Naive thymus-derived CD4-positive, alpha-beta T cell (primary cell): ENCODE measurements around the gene ASTL. TPM values are rescaled to one million over a fixed set of nuclear protein-coding genes. Genes with fewer than 3 reads are reported as not detected.

Experiments used
- ATAC-seq: fragments of 150-1000 bp; cut with Tn5 transposase; 2 replicates; pipeline ENCODE4 v1.10.0; 2021; ENCODE audit warnings: mild to moderate bottlenecking, moderate library complexity
- CTCF ChIA-PET: fragments of 350-600 bp; sonication (Branson Sonifier 250); formaldehyde crosslinking; loops from one replicate; lab custom pipeline; 2021; ENCODE audit warnings: antibody characterized with exemption; lab: Charles Lee
- POLR2A ChIA-PET: fragments of 350-600 bp; sonication (Branson Sonifier 250); formaldehyde crosslinking; loops from one replicate; lab custom pipeline; 2021; ENCODE audit warnings: antibody characterized with exemption, inconsistent platforms; lab: Charles Lee
- DNase-seq, 9 donors: peaks; one replicate each; pipeline versions ENCODE4 v3.0.0 to v3.0.0-alpha.2; 2020 to 2022; ENCODE audit warnings: mixed read lengths in 1 of 9
- H3K27ac ChIP-seq: one replicate; pipeline ENCODE4 v1.7.0; 2013; ENCODE audit warnings: mild to moderate bottlenecking, low read depth, low read length, moderate library complexity
- H3K27me3 ChIP-seq, 2 donors: one replicate each; pipeline ENCODE4 v1.7.0; 2013; ENCODE audit warnings: low read length in 2 of 2, mild to moderate bottlenecking in 2 of 2, moderate library complexity in 2 of 2; ENCODE audit not compliant: control insufficient read depth in 2 of 2, insufficient read depth in 2 of 2
- H3K36me3 ChIP-seq, 3 experiments: 1 replicate in 2 of 3; 2 replicates in 1 of 3; pipeline ENCODE4 v1.7.0; 2013; ENCODE audit warnings: low read length in 3 of 3, mild to moderate bottlenecking in 3 of 3, moderate library complexity in 1 of 3; ENCODE audit not compliant: insufficient read depth in 3 of 3, control insufficient read depth in 2 of 3
- H3K4me1 ChIP-seq, 2 donors: one replicate each; pipeline ENCODE4 v1.7.0; 2013; ENCODE audit warnings: low read length in 2 of 2, mild to moderate bottlenecking in 2 of 2, moderate library complexity in 1 of 2; ENCODE audit not compliant: control insufficient read depth in 2 of 2, insufficient read depth in 2 of 2
- H3K4me3 ChIP-seq: 2 replicates; pipeline ENCODE4 v1.7.0; 2013; ENCODE audit warnings: mild to moderate bottlenecking, low read length
- H3K9me3 ChIP-seq, 3 experiments: 1 replicate in 2 of 3; 2 replicates in 1 of 3; pipeline ENCODE4 v1.7.0; 2013; ENCODE audit warnings: low read length in 3 of 3; ENCODE audit not compliant: control insufficient read depth in 2 of 3
- H3K27ac Mint-ChIP-seq, 9 donors: one replicate each; pipeline ENCODE4 v1.8.0; 2020 to 2022; ENCODE audit warnings: mixed read lengths in 9 of 9, mild to moderate bottlenecking in 8 of 9, moderate library complexity in 5 of 9, inconsistent platforms in 2 of 9
- H3K27me3 Mint-ChIP-seq, 5 donors: one replicate each; pipeline ENCODE4 v1.8.0; 2021 to 2022; ENCODE audit warnings: mixed read lengths in 5 of 5, mild to moderate bottlenecking in 1 of 5
- H3K36me3 Mint-ChIP-seq, 5 donors: one replicate each; pipeline ENCODE4 v1.8.0; 2020 to 2022; ENCODE audit warnings: mixed read lengths in 5 of 5, mild to moderate bottlenecking in 3 of 5, inconsistent platforms in 1 of 5
- H3K4me1 Mint-ChIP-seq, 7 donors: one replicate each; pipeline ENCODE4 v1.8.0; 2020 to 2022; ENCODE audit warnings: mixed read lengths in 7 of 7, mild to moderate bottlenecking in 3 of 7, inconsistent platforms in 1 of 7
- H3K4me3 Mint-ChIP-seq, 10 donors: one replicate each; pipeline ENCODE4 v1.8.0; 2020 to 2022; ENCODE audit warnings: mild to moderate bottlenecking in 10 of 10, mixed read lengths in 10 of 10, moderate library complexity in 6 of 10, inconsistent platforms in 2 of 10
- H3K9me3 Mint-ChIP-seq, 11 donors: one replicate each; pipeline ENCODE4 v1.8.0; 2020 to 2022; ENCODE audit warnings: mixed read lengths in 11 of 11, mild to moderate bottlenecking in 4 of 11, inconsistent platforms in 1 of 11, moderate library complexity in 1 of 11
- intact Hi-C, 2 donors: fragments of 100-400 bp; cut with micrococcal nuclease; formaldehyde crosslinking; loops; one replicate each; pipeline ENCODE4 v1.15.1; 2023
- polyA plus RNA-seq, 2 donors: library from polyadenylated mRNA; unstranded; fragments of 300-500 nt; fragmentation: Illumina TruSeq; gene quantifications; one replicate each; pipeline ENCODE4 v1.2.3, GENCODE V29; 2021
- total RNA-seq, 6 experiments: library from RNA in 5 of 6; stranded (reverse) in 5 of 6; gene quantifications; 1 replicate in 5 of 6; 2 replicates in 1 of 6; pipeline ENCODE4 v1.2.3 and lab custom pipeline; 2021 to 2026

The ASTL gene
- total and polyA plus RNA-seq, 7 experiments from 2014 or later = 0.19 to 7.5 (median 0.79) TPM; not detected in 1

GRCh38 chr2:96103187-96103601 lies 35.1 kb downstream of the ASTL start:
- Mint-ChIP-seq H3K4me3 (no peak overlapping the region), H3K27me3 (no peaks in the 10 kb centered on the region), H3K9me3 (peaks cover 0 to 22% (median 10%) of the 10 kb centered on the region in 11 donors), H3K36me3 (peaks cover 0 to 6% (median 0%) of the 10 kb centered on the region in 5 donors), H3K4me1 (peaks cover 0 to 4% (median 0%) of the 10 kb centered on the region in 7 donors), H3K27ac (peak overlapping the region in 1 of 9 donors; percentile 82)
- Histone ChIP-seq H3K4me1 (no peaks in the 10 kb centered on the region), H3K9me3 (peaks cover 0 to 13% (median 0%) of the 10 kb centered on the region in 3 experiments), H3K36me3 (no peaks in the 10 kb centered on the region), H3K4me3 (no peak overlapping the region), H3K27ac (no peak overlapping the region), H3K27me3 (no peaks in the 10 kb centered on the region)
- DNase-seq (peak in 1 of 9 donors; percentile 4), ATAC-seq (no peak)
- CTCF ChIA-PET = interaction anchor here (1.0 kb wide), 1 partner anchor 111 kb away, joined by 4 read pairs; no protein-coding TSS in a partner anchor
- POLR2A ChIA-PET = no interaction called here
- intact Hi-C loops = no loop called here

- Histone ChIP-seq H3K27me3 (no peaks in the 10 kb centered on the region), H3K4me3 (no peak overlapping the region), H3K36me3 (no peaks in the 10 kb centered on the region), H3K27ac (no peak overlapping the region), H3K9me3 (peaks cover 0 to 13% (median 0%) of the 10 kb centered on the region in 3 experiments), H3K4me1 (no peaks in the 10 kb centered on the region)
- intact Hi-C loops = no loop called here
- ChIA-PET CTCF (interaction anchor here (1.0 kb wide), 1 partner anchor 110 kb away, joined by 4 read pairs; no protein-coding TSS in a partner anchor), POLR2A (no interaction called here)
- Mint-ChIP-seq H3K4me3 (no peak overlapping the region), H3K27ac (no peak overlapping the region), H3K27me3 (no peaks in the 10 kb centered on the region), H3K9me3 (peaks cover 0 to 22% (median 10%) of the 10 kb centered on the region in 11 donors), H3K4me1 (peaks cover 0 to under 1% (median 0%) of the 10 kb centered on the region in 7 donors), H3K36me3 (peaks cover 0 to 6% (median 0%) of the 10 kb centered on the region in 5 donors)
- DNase-seq = no peak
- no peak for ATAC-seq
Observed at GRCh38 chr2:96102596-96103186, 35.6 kb downstream of the ASTL start.

GRCh38 chr2:96100893-96101304 lies 37.4 kb downstream of the ASTL start:
- peaks cover 0 to 12% (median 9%) of the 10 kb centered on the region in 11 donors for H3K9me3 Mint-ChIP-seq
- Histone ChIP-seq H3K9me3 (peaks cover 0 to 11% (median 0%) of the 10 kb centered on the region in 3 experiments), H3K27ac (no peak overlapping the region), H3K4me3 (no peak overlapping the region), H3K36me3 (no peaks in the 10 kb centered on the region), H3K4me1 (no peaks in the 10 kb centered on the region), H3K27me3 (no peaks in the 10 kb centered on the region)
- peaks cover 0 to 6% (median 0%) of the 10 kb centered on the region in 5 donors for H3K36me3 Mint-ChIP-seq
- H3K4me1 Mint-ChIP-seq = no peaks in the 10 kb centered on the region
- H3K27ac Mint-ChIP-seq = no peak overlapping the region
- CTCF ChIA-PET = no interaction called here
- H3K27me3 Mint-ChIP-seq = no peaks in the 10 kb centered on the region
- ATAC-seq = no peak
- POLR2A ChIA-PET = no interaction called here
- H3K4me3 Mint-ChIP-seq = no peak overlapping the region
- no peak for DNase-seq
- intact Hi-C loops = no loop called here

- no peaks in the 10 kb centered on the region for H3K27me3 ChIP-seq
- peaks cover 0 to 4% (median 2%) of the 10 kb centered on the region in 11 donors for H3K9me3 Mint-ChIP-seq
- ATAC-seq = no peak
- H3K4me1 ChIP-seq = no peaks in the 10 kb centered on the region
- DNase-seq = peak in 1 of 9 donors; percentile 20
- peaks cover 0 to 4% (median 0%) of the 10 kb centered on the region in 5 donors for H3K27me3 Mint-ChIP-seq
- H3K4me3 Mint-ChIP-seq = peak overlapping the region in 1 of 10 donors; percentile 61
- no peak overlapping the region for H3K27ac ChIP-seq
- H3K4me3 ChIP-seq = no peak overlapping the region
- ChIA-PET POLR2A (no interaction called here), CTCF (no interaction called here)
- peak overlapping the region in 1 of 9 donors; percentile 31 for H3K27ac Mint-ChIP-seq
- H3K36me3 Mint-ChIP-seq = no peaks in the 10 kb centered on the region
- H3K9me3 ChIP-seq = peaks cover 0 to 4% (median 0%) of the 10 kb centered on the region in 3 experiments
- H3K36me3 ChIP-seq = no peaks in the 10 kb centered on the region
- intact Hi-C loops = no loop called here
- H3K4me1 Mint-ChIP-seq = no peaks in the 10 kb centered on the region
Observed at GRCh38 chr2:96099861-96100798, 38.2 kb downstream of the ASTL start.

GRCh38 chr2:96098900-96099590 lies 39.3 kb downstream of the ASTL start:
- no peaks in the 10 kb centered on the region for H3K36me3 ChIP-seq
- intact Hi-C loops = no loop called here
- H3K9me3 ChIP-seq = no peaks in the 10 kb centered on the region
- ChIA-PET CTCF (no interaction called here), POLR2A (no interaction called here)
- H3K27me3 ChIP-seq = no peaks in the 10 kb centered on the region
- H3K27ac Mint-ChIP-seq = no peak overlapping the region
- H3K4me1 ChIP-seq = no peaks in the 10 kb centered on the region
- H3K27me3 Mint-ChIP-seq = peaks cover 0 to 5% (median 0%) of the 10 kb centered on the region in 5 donors
- ATAC-seq (no peak), DNase-seq (peak in 1 of 9 donors; percentile 20)
- no peak overlapping the region for H3K4me3 ChIP-seq
- no peak overlapping the region for H3K27ac ChIP-seq
- no peaks in the 10 kb centered on the region for H3K4me1 Mint-ChIP-seq
- no peaks in the 10 kb centered on the region for H3K36me3 Mint-ChIP-seq
- no peaks in the 10 kb centered on the region for H3K9me3 Mint-ChIP-seq
- no peak overlapping the region for H3K4me3 Mint-ChIP-seq
